ENCODE results near the gene SSTR5.

The SSTR5 gene

GRCh38 chr16:1043881-1044451 lies 28.6 kb upstream of the SSTR5 start:
- no peak overlapping the region for H2AFZ ChIP-seq (ENCODE audit: low read depth, low read length)
- no peak overlapping the region for H3K4me2 ChIP-seq (ENCODE audit: insufficient read depth, low read length)
- H3K4me3 ChIP-seq (ENCODE audit: low read depth in 1 of 2, low read length in 2 of 2) = no peak overlapping the region
- H3K27ac ChIP-seq (ENCODE audit: low read length) = no peak overlapping the region
- no peaks in the 10 kb centered on the region for H4K20me1 ChIP-seq (ENCODE audit: insufficient read depth, low read length)
- no peak for ATAC-seq (ENCODE audit: insufficient read depth, low read depth)
- no peaks in the 10 kb centered on the region for H3K36me3 ChIP-seq (ENCODE audit: insufficient read depth, low read length)
- no peak for TF ChIP-seq EZH2 (IDR thresholded peaks at IDR 0.05; ENCODE audit: borderline replicate concordance, low read depth, low read length, severe bottlenecking)
- TF ChIP-seq, protein P1, sequence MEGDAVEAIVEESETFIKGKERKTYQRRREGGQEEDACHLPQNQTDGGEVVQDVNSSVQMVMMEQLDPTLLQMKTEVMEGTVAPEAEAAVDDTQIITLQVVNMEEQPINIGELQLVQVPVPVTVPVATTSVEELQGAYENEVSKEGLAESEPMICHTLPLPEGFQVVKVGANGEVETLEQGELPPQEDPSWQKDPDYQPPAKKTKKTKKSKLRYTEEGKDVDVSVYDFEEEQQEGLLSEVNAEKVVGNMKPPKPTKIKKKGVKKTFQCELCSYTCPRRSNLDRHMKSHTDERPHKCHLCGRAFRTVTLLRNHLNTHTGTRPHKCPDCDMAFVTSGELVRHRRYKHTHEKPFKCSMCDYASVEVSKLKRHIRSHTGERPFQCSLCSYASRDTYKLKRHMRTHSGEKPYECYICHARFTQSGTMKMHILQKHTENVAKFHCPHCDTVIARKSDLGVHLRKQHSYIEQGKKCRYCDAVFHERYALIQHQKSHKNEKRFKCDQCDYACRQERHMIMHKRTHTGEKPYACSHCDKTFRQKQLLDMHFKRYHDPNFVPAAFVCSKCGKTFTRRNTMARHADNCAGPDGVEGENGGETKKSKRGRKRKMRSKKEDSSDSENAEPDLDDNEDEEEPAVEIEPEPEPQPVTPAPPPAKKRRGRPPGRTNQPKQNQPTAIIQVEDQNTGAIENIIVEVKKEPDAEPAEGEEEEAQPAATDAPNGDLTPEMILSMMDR (IDR thresholded peaks at IDR 0.05; ENCODE audit: borderline replicate concordance, extremely low read depth, low read length, poor library complexity, severe bottlenecking) = no peak
- no peaks in the 10 kb centered on the region for H3K79me2 ChIP-seq (ENCODE audit: insufficient read depth, low read length)
- no peak for DNase-seq
- no peak overlapping the region for H3K9ac ChIP-seq (ENCODE audit: low read depth, low read length)
- H3K4me1 ChIP-seq (ENCODE audit: insufficient read depth, low read length) = no peaks in the 10 kb centered on the region
- no peaks in the 10 kb centered on the region for H3K27me3 ChIP-seq (ENCODE audit: insufficient read depth, low read length, poor library complexity)
- H3K9me3 ChIP-seq (ENCODE audit: insufficient read depth, low read length, severe bottlenecking) = peaks cover 2% of the 10 kb centered on the region

DNA sequence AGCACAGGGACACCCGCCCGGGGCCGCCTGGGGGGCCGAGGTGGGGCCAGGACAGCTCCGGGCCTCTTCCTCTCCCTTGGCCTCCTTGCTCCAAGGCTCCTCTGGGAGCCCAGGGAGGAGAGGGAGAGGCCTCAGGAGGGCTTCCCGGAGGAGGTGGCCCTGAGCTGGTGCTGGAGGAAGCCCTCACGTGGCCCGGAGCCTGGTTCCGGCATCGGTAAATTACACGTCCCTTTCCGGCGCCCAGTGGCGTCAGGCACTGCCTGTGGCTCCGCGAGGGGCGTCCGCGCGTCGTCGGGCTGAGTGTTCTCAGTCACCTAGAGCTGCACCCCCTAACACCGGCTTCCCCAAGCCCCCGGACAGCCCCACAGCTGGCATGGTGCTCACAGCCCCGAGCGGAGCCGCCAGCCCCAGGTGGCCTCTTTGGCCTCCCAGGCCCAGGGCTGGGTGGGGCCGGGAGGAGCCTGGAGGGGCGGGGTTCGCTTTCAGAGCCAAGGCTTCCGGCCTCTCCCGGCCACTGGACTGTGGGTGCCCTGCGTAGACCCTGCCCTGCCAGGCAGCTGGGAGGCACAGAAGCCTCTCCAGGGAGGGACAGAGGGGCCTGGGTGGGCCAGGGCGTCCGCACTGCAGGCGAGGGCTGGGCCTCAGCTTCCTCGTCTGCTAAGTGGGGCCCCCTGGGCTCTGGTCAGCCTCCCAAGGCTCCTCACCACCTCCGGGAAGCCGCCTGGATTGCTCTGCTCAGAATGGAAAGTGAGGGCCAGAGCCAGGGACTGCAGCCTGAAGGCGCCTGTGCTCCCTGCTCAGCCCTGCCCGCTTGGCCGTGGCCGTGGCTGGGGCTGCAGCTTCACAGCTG lies 27.9 kb upstream of the SSTR5 start:
- H3K4me1 ChIP-seq (ENCODE audit: insufficient read depth, low read length) = no peaks in the 10 kb centered on the region
- H3K4me3 ChIP-seq (ENCODE audit: low read depth in 1 of 2, low read length in 2 of 2) = no peak overlapping the region
- H3K4me2 ChIP-seq (ENCODE audit: insufficient read depth, low read length) = no peak overlapping the region
- H4K20me1 ChIP-seq (ENCODE audit: insufficient read depth, low read length) = no peaks in the 10 kb centered on the region
- no peak for DNase-seq
- no peaks in the 10 kb centered on the region for H3K36me3 ChIP-seq (ENCODE audit: insufficient read depth, low read length)
- H3K27me3 ChIP-seq (ENCODE audit: insufficient read depth, low read length, poor library complexity) = no peaks in the 10 kb centered on the region
- no peak overlapping the region for H3K27ac ChIP-seq (ENCODE audit: low read length)
- TF ChIP-seq EZH2 (IDR thresholded peaks at IDR 0.05; ENCODE audit: borderline replicate concordance, low read depth, low read length, severe bottlenecking) = no peak
- TF ChIP-seq, protein P1 (IDR thresholded peaks at IDR 0.05; ENCODE audit: borderline replicate concordance, extremely low read depth, low read length, poor library complexity, severe bottlenecking) = no peak
- H3K9me3 ChIP-seq (ENCODE audit: insufficient read depth, low read length, severe bottlenecking) = peaks cover 2% of the 10 kb centered on the region
- no peak overlapping the region for H2AFZ ChIP-seq (ENCODE audit: low read depth, low read length)
- no peak overlapping the region for H3K9ac ChIP-seq (ENCODE audit: low read depth, low read length)
- no peak for ATAC-seq (ENCODE audit: insufficient read depth, low read depth)
- H3K79me2 ChIP-seq (ENCODE audit: insufficient read depth, low read length) = no peaks in the 10 kb centered on the region

- Histone ChIP-seq H3K27me3 (ENCODE audit: insufficient read depth, low read length, poor library complexity) (no peaks in the 10 kb centered on the region), H4K20me1 (ENCODE audit: insufficient read depth, low read length) (no peaks in the 10 kb centered on the region), H3K4me3 (ENCODE audit: low read depth in 1 of 2, low read length in 2 of 2) (no peak overlapping the region), H2AFZ (ENCODE audit: low read depth, low read length) (no peak overlapping the region), H3K9ac (ENCODE audit: low read depth, low read length) (no peak overlapping the region), H3K4me1 (ENCODE audit: insufficient read depth, low read length) (no peaks in the 10 kb centered on the region), H3K36me3 (ENCODE audit: insufficient read depth, low read length) (no peaks in the 10 kb centered on the region), H3K27ac (ENCODE audit: low read length) (no peak overlapping the region), H3K79me2 (ENCODE audit: insufficient read depth, low read length) (no peaks in the 10 kb centered on the region), H3K4me2 (ENCODE audit: insufficient read depth, low read length) (no peak overlapping the region), H3K9me3 (ENCODE audit: insufficient read depth, low read length, severe bottlenecking) (peaks cover 2% of the 10 kb centered on the region)
- no peak for DNase-seq
- ATAC-seq (ENCODE audit: insufficient read depth, low read depth) = no peak
- TF ChIP-seq EZH2 (IDR thresholded peaks at IDR 0.05; ENCODE audit: borderline replicate concordance, low read depth, low read length, severe bottlenecking) = no peak
- TF ChIP-seq, protein P1 (IDR thresholded peaks at IDR 0.05; ENCODE audit: borderline replicate concordance, extremely low read depth, low read length, poor library complexity, severe bottlenecking) = no peak
Measured at GRCh38 chr16:1045310-1045992, 27.1 kb upstream of the SSTR5 start.

All from DND-41 (cell line).